CD4-positive, alpha-beta memory T cell (primary cell): ENCODE results near the gene SPATS2. TPM values are rescaled to one million over a fixed set of nuclear protein-coding genes. Genes with fewer than 3 reads are reported as not detected.
A peak's percentile ranks its signal among the peaks of the same experiment; 100 is the strongest.

Experiments used
- CTCF ChIA-PET: fragments of 350-600 bp; sonication (Branson Sonifier 250); formaldehyde crosslinking; loops from one replicate; lab custom pipeline; 2021; ENCODE audit warnings: inconsistent platforms; ENCODE audit not compliant: partially characterized antibody; lab: Charles Lee
- POLR2A ChIA-PET: fragments of 350-600 bp; sonication (Branson Sonifier 250); formaldehyde crosslinking; loops from one replicate; lab custom pipeline; 2021; ENCODE audit not compliant: partially characterized antibody; lab: Charles Lee
- DNase-seq, 5 donors: peaks; one replicate each; pipeline versions ENCODE4 v3.0.0 to v3.0.0-alpha.2; 2020 to 2022; ENCODE audit warnings: mixed read lengths in 1 of 5
- H3K27ac ChIP-seq: one replicate; pipeline ENCODE4 v1.7.0; 2013; ENCODE audit warnings: low read depth, low read length
- H3K27me3 ChIP-seq: 2 replicates; pipeline ENCODE4 v1.7.0; 2013; ENCODE audit warnings: mild to moderate bottlenecking, low read length, moderate library complexity; ENCODE audit not compliant: insufficient read depth
- H3K36me3 ChIP-seq: 2 replicates; pipeline ENCODE4 v1.7.0; 2013; ENCODE audit warnings: mild to moderate bottlenecking, low read length, moderate library complexity; ENCODE audit not compliant: insufficient read depth
- H3K4me1 ChIP-seq: 2 replicates; pipeline ENCODE4 v1.7.0; 2013; ENCODE audit warnings: mild to moderate bottlenecking, low read length, moderate library complexity; ENCODE audit not compliant: insufficient read depth
- H3K4me3 ChIP-seq, 2 donors: one replicate each; pipeline ENCODE4 v1.7.0; 2013; ENCODE audit warnings: low read length in 2 of 2, mild to moderate bottlenecking in 1 of 2
- H3K9me3 ChIP-seq, 2 donors: one replicate each; pipeline ENCODE4 v1.7.0; 2013; ENCODE audit warnings: low read length in 2 of 2, control low read depth in 1 of 2; ENCODE audit not compliant: control insufficient read depth in 1 of 2
- H3K27ac Mint-ChIP-seq, 7 donors: one replicate each; pipeline ENCODE4 v1.8.0; 2020 to 2021; ENCODE audit warnings: mixed read lengths in 7 of 7, mild to moderate bottlenecking in 6 of 7, inconsistent platforms in 3 of 7, moderate library complexity in 3 of 7
- H3K27me3 Mint-ChIP-seq, 2 donors: one replicate each; pipeline ENCODE4 v1.8.0; 2020 to 2021; ENCODE audit warnings: mixed read lengths in 2 of 2
- H3K36me3 Mint-ChIP-seq, 2 donors: one replicate each; pipeline ENCODE4 v1.8.0; 2020 to 2021; ENCODE audit warnings: mixed read lengths in 2 of 2, inconsistent platforms in 1 of 2, mild to moderate bottlenecking in 1 of 2
- H3K4me1 Mint-ChIP-seq, 4 donors: one replicate each; pipeline ENCODE4 v1.8.0; 2020 to 2021; ENCODE audit warnings: mixed read lengths in 4 of 4, mild to moderate bottlenecking in 1 of 4
- H3K4me3 Mint-ChIP-seq, 8 donors: one replicate each; pipeline ENCODE4 v1.8.0; 2020 to 2021; ENCODE audit warnings: mixed read lengths in 8 of 8, mild to moderate bottlenecking in 7 of 8, moderate library complexity in 6 of 8, inconsistent platforms in 3 of 8
- H3K9me3 Mint-ChIP-seq, 8 donors: one replicate each; pipeline ENCODE4 v1.8.0; 2020 to 2021; ENCODE audit warnings: mixed read lengths in 8 of 8, mild to moderate bottlenecking in 5 of 8, inconsistent platforms in 3 of 8, moderate library complexity in 1 of 8
- intact Hi-C: fragments of 100-400 bp; cut with micrococcal nuclease; formaldehyde crosslinking; loops from one replicate; pipeline ENCODE4 v1.15.1; 2023
- polyA plus RNA-seq, 2 donors: library from polyadenylated mRNA; unstranded; fragments of 300-500 nt; fragmentation: Illumina TruSeq; gene quantifications; one replicate each; pipeline ENCODE4 v1.2.3, GENCODE V29; 2021
- total RNA-seq, 2 experiments: library from RNA; stranded (reverse); gene quantifications; one replicate each; pipeline ENCODE4 v1.2.3, GENCODE V29; 2021

Gene SPATS2
- total and polyA plus RNA-seq, 4 experiments from 2014 or later: 4.3 to 7.8 (median 5.0) TPM

DNA sequence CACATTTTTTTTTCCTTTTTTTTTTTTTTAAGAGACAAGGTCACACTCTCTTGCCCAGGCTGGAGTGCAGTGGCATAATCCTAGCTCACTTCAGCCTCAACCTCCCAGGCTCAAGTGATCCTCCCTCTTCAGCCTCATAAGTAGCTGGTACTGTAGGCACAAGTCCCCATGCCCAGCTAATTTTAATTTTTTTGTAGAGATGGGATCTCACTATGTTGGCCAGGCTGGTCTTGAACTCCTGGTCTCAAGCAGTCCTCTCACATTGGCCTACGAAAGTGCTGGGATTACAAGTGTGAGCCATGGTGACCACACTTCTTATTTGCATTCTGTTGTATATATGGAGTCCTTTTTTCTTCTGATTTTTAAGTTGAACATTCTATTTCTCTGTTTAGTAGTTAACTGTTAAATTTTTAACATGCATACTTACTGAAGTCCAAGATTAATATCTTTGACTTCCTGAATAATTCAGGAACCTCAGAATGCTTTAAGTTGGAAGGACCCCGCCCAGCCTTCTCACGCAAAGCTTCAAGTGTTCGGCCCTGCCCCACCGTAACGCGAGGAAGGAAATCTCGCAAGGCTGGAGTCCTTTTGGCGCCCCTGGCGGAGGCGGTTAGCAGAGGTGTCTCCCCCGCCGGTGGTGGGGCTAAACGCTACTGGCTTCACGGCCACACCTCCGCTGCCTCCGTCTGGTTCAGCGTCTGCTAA lies 21.6 kb downstream of the SPATS2 start:
- Mint-ChIP-seq H3K36me3 (peaks cover 0 to 3% of the 10 kb centered on the region in 2 donors), H3K27me3 (no peaks in the 10 kb centered on the region), H3K4me1 (peaks cover 4 to 10% (median 5%) of the 10 kb centered on the region in 4 donors), H3K4me3 (peak overlapping the region in 7 of 8 donors; percentile 1 to 69 (median 49)), H3K27ac (peak overlapping the region in 1 of 7 donors; percentile 6), H3K9me3 (peaks cover 0 to 1% (median 0%) of the 10 kb centered on the region in 8 donors)
- ChIA-PET CTCF (interaction anchor here (1.0 to 1.6 kb wide), 8 partner anchors 8 to 125 kb away, joined by 3 to 9 read pairs (median 4); partner anchors contain the start of gene SPATS2), POLR2A (interaction anchor here (1.2 kb wide), 1 partner anchor 22 kb away, joined by 9 read pairs; the partner anchor contains the start of gene SPATS2)
- H3K36me3 ChIP-seq: no peaks in the 10 kb centered on the region
- H3K27me3 ChIP-seq: no peaks in the 10 kb centered on the region
- no peak overlapping the region for H3K27ac ChIP-seq
- DNase-seq: peak; percentile 38 to 65 (median 51)
- intact Hi-C loops: loop anchor here (1.0 kb wide), 1 partner anchor 31 kb away; no protein-coding TSS in a partner anchor
- no peak overlapping the region for H3K4me3 ChIP-seq
- H3K4me1 ChIP-seq: no peaks in the 10 kb centered on the region
- H3K9me3 ChIP-seq: no peaks in the 10 kb centered on the region

DNA sequence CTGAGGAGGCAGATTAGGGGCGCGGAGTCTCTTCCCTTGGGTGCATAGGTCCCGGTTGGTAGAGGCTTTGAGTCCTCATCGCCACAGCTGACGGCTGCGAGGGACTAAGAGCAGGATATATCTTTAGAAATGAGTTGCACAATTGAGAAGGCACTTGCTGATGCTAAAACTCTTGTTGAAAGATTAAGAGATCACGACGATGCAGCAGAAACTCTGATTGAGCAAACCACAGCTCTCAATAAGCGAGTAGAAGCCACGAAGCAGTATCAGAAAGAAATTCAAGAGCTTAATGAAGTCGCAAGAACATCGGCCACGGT lies 22.1 kb downstream of the SPATS2 start:
- no peak overlapping the region for H3K4me3 ChIP-seq
- peaks cover 0 to 1% (median 0%) of the 10 kb centered on the region in 8 donors for H3K9me3 Mint-ChIP-seq

DNA sequence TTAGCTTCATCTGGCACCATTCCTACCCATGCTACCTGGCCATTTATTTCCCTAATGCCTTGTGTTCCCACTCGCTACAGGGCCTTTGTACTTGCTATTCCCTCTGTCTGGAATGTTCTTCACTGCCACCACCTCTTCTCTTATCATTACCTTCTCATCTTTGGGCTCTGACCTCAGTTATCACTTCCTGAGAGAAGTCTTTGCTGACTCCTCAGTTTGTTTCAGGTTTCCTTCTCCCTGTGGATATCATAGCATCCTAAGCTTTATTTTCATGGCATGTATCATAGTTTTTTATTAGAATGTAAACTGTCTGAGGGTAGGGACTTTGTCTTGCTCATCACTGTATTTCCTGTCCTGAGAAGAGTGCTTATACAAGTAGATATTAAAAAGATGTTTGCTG lies 29.7 kb downstream of the SPATS2 start:
- Histone ChIP-seq H3K27ac (no peak overlapping the region), H3K27me3 (no peaks in the 10 kb centered on the region), H3K36me3 (no peaks in the 10 kb centered on the region), H3K4me1 (no peaks in the 10 kb centered on the region), H3K4me3 (no peak overlapping the region), H3K9me3 (no peaks in the 10 kb centered on the region)
- H3K4me1 Mint-ChIP-seq: peaks cover 0 to 4% (median 3%) of the 10 kb centered on the region in 4 donors
- CTCF ChIA-PET: interaction anchor here (0.6 to 1.4 kb wide), 6 partner anchors 8 to 409 kb away, joined by 3 to 4 read pairs (median 3); no protein-coding TSS in a partner anchor
- H3K4me3 Mint-ChIP-seq: no peak overlapping the region
- POLR2A ChIA-PET: no interaction called here
- intact Hi-C loops: no loop called here
- H3K36me3 Mint-ChIP-seq: no peaks in the 10 kb centered on the region
- no peak for DNase-seq
- no peaks in the 10 kb centered on the region for H3K9me3 Mint-ChIP-seq
- no peaks in the 10 kb centered on the region for H3K27me3 Mint-ChIP-seq
- H3K27ac Mint-ChIP-seq: peak overlapping the region in 1 of 7 donors; percentile 43

More for the DNA sequence above, 22.1 kb downstream of the SPATS2 start:
- no peak for DNase-seq
- H3K27ac Mint-ChIP-seq: no peak overlapping the region
- POLR2A ChIA-PET: interaction anchor here (1.2 kb wide), 1 partner anchor 22 kb away, joined by 9 read pairs; the partner anchor contains the start of gene SPATS2
- Histone ChIP-seq H3K27me3 (no peaks in the 10 kb centered on the region), H3K4me1 (no peaks in the 10 kb centered on the region), H3K36me3 (no peaks in the 10 kb centered on the region), H3K9me3 (no peaks in the 10 kb centered on the region), H3K27ac (no peak overlapping the region)
- H3K4me3 Mint-ChIP-seq: peak overlapping the region in 7 of 8 donors; percentile 1 to 69 (median 49)
- intact Hi-C loops: loop anchor here (1.0 kb wide), 1 partner anchor 31 kb away; no protein-coding TSS in a partner anchor
- CTCF ChIA-PET: interaction anchor here (0.6 to 1.5 kb wide), 7 partner anchors 17 to 125 kb away, joined by 3 to 9 read pairs (median 4); partner anchors contain the start of gene SPATS2
- peaks cover 0 to 1% of the 10 kb centered on the region in 2 donors for H3K36me3 Mint-ChIP-seq
- peaks cover 4 to 10% (median 5%) of the 10 kb centered on the region in 4 donors for H3K4me1 Mint-ChIP-seq
- no peaks in the 10 kb centered on the region for H3K27me3 Mint-ChIP-seq

DNA sequence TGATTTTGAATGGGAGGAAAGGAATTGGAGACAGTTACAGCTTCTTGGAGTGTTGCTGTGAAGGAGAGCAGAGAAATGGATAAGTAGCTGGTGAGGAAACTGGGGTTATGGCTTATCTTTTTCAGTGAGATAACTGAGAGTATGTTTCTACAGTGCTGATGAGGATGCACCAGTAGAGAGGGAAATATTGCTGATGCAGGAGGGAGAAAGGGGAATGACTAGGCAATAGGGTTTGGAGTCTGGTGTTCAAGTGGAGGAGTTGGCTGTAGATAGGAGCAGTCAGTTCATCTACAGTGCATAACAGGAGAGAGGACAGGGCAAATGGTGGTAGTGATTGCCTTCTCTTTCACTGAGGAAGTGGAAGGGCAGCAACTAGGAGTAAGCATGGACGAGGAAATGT lies 33.0 kb downstream of the SPATS2 start:
- CTCF ChIA-PET: interaction anchor here (0.8 to 2.2 kb wide), 2 partner anchors 9 to 42 kb away, joined by 3 to 8 read pairs; no protein-coding TSS in a partner anchor
- Mint-ChIP-seq H3K4me3 (no peak overlapping the region), H3K9me3 (no peaks in the 10 kb centered on the region), H3K27ac (peak overlapping the region in 1 of 7 donors; percentile 24), H3K36me3 (no peaks in the 10 kb centered on the region), H3K27me3 (no peaks in the 10 kb centered on the region), H3K4me1 (peaks cover 15 to 25% (median 18%) of the 10 kb centered on the region in 4 donors)
- no peaks in the 10 kb centered on the region for H3K36me3 ChIP-seq
- DNase-seq: no peak
- H3K27ac ChIP-seq: no peak overlapping the region
- POLR2A ChIA-PET: no interaction called here
- intact Hi-C loops: no loop called here
- H3K4me1 ChIP-seq: peaks cover 14% of the 10 kb centered on the region
- no peaks in the 10 kb centered on the region for H3K27me3 ChIP-seq
- no peaks in the 10 kb centered on the region for H3K9me3 ChIP-seq
- H3K4me3 ChIP-seq: no peak overlapping the region

DNA sequence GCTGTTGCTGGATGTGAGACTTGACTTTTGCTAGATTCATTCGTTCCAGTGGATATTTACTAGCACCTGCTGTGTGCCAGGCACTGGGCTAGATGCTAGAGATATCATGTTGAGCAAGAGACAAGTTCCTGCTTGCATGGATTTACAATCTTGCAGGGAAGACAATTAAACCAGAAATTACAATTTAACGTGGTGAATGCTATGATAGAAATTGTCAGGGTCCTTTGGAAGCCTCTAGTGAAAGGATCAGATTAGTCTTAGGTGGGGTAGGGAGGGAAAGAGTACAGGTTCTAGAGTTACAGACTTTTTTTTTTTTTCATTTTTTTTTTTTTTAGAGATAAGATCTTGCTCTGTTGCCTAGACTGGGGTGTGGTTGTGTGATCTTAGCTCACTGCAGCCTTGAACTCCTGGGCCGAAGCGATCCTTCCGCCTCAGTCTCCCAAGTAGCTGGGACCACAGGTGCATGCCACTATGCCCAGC lies 36.7 kb downstream of the SPATS2 start:
- Histone ChIP-seq H3K27me3 (no peaks in the 10 kb centered on the region), H3K9me3 (no peaks in the 10 kb centered on the region), H3K4me3 (no peak overlapping the region), H3K36me3 (no peaks in the 10 kb centered on the region), H3K27ac (no peak overlapping the region), H3K4me1 (peaks cover 14% of the 10 kb centered on the region)
- H3K4me3 Mint-ChIP-seq: peak overlapping the region in 2 of 8 donors; percentile 1 to 38
- peaks cover 0 to 3% of the 10 kb centered on the region in 2 donors for H3K36me3 Mint-ChIP-seq
- POLR2A ChIA-PET: interaction anchor here (0.5 kb wide), 1 partner anchor 23 kb away, joined by 3 read pairs; no protein-coding TSS in a partner anchor
- intact Hi-C loops: no loop called here
- no peaks in the 10 kb centered on the region for H3K27me3 Mint-ChIP-seq
- H3K9me3 Mint-ChIP-seq: no peaks in the 10 kb centered on the region
- DNase-seq: peak in 3 of 5 donors; percentile 5 to 17 (median 9)
- H3K27ac Mint-ChIP-seq: peak overlapping the region in 2 of 7 donors; percentile 25 to 39
- peaks cover 15 to 25% (median 18%) of the 10 kb centered on the region in 4 donors for H3K4me1 Mint-ChIP-seq
- CTCF ChIA-PET: interaction anchor here (0.8 to 1.1 kb wide), 3 partner anchors 45 to 148 kb away, joined by 3 read pairs; no protein-coding TSS in a partner anchor

DNA sequence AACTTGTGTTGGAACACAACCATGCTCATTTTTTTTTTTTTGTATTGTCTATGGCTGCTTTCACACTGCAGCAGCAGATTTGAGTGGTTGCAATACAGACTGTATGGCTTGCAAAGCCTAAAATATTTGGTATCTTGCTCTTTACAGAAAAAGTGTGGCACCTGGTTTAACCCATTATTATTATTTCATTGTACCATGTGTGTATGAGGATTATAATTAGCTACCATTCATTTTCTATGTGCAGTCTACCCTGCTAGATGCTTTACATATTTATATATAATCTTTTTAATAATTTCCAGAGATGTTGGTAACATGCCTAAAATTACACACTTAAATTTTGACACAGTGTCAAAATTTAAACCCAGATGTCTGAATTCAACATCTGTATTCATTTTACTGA lies 37.7 kb downstream of the SPATS2 start:
- POLR2A ChIA-PET: interaction anchor here (1.6 kb wide), 1 partner anchor 38 kb away, joined by 3 read pairs; the partner anchor contains the start of gene SPATS2
- no peak overlapping the region for H3K4me3 Mint-ChIP-seq
- intact Hi-C loops: no loop called here

DNA sequence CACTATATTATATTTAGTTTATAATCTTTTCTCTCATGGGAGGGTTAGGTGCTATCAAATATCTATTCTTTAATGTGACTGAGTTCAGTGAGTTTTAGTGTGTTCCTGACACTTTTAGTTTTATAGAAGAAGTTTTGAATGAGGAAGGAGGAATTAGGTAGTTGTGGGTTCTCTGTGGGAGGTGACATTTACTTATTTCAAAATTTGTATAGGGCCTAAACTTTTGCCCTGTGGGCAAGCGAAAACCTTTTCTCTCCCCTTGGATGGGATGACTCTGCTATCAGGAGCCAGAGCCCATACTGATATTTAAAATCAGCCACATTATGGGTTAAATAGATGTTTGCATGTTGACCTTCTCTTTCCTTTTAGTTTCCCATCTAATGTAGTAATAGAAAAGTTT lies 43.6 kb downstream of the SPATS2 start:
- DNase-seq: no peak
- no peaks in the 10 kb centered on the region for H3K4me1 ChIP-seq
- H3K36me3 Mint-ChIP-seq: peaks cover 0 to 3% of the 10 kb centered on the region in 2 donors
- no peak overlapping the region for H3K27ac Mint-ChIP-seq
- H3K4me3 Mint-ChIP-seq: no peak overlapping the region
- H3K9me3 ChIP-seq: no peaks in the 10 kb centered on the region
- POLR2A ChIA-PET: no interaction called here
- H3K27me3 ChIP-seq: no peaks in the 10 kb centered on the region
- no peak overlapping the region for H3K4me3 ChIP-seq
- intact Hi-C loops: no loop called here
- no peaks in the 10 kb centered on the region for H3K4me1 Mint-ChIP-seq
- H3K36me3 ChIP-seq: no peaks in the 10 kb centered on the region
- CTCF ChIA-PET: no interaction called here
- H3K27me3 Mint-ChIP-seq: no peaks in the 10 kb centered on the region
- H3K9me3 Mint-ChIP-seq: no peaks in the 10 kb centered on the region
- H3K27ac ChIP-seq: no peak overlapping the region

More for the DNA sequence above, 37.7 kb downstream of the SPATS2 start:
- DNase-seq: no peak
- peaks cover 0 to 3% of the 10 kb centered on the region in 2 donors for H3K36me3 Mint-ChIP-seq
- no peaks in the 10 kb centered on the region for H3K9me3 Mint-ChIP-seq
- H3K27me3 Mint-ChIP-seq: no peaks in the 10 kb centered on the region
- CTCF ChIA-PET: interaction anchor here (0.9 kb wide), 1 partner anchor 57 kb away, joined by 3 read pairs; no protein-coding TSS in a partner anchor
- Histone ChIP-seq H3K36me3 (no peaks in the 10 kb centered on the region), H3K4me1 (peaks cover 14% of the 10 kb centered on the region), H3K4me3 (no peak overlapping the region), H3K27me3 (no peaks in the 10 kb centered on the region), H3K27ac (no peak overlapping the region), H3K9me3 (no peaks in the 10 kb centered on the region)
- no peak overlapping the region for H3K27ac Mint-ChIP-seq
- H3K4me1 Mint-ChIP-seq: peaks cover 15 to 25% (median 18%) of the 10 kb centered on the region in 4 donors
